ENCODE results near the gene DKKL1.

DNA sequence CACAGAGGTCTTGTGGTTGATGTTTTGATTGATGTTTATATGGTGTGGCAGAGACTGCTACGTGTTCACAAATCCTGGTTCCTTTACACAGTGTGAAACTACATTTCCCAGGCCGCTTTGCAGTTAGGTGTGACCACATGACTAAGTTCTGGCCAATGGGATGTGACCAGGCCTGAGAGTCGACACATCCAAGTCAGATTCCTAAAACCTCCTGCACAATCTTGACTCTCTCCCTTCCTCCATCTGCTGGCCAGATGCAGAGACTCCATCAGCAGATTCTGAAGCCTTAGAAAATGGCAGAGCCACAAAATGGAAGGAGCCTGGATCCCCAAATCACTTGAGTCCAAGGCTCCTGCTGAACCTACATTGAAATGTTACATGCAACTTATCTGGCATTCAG is 15.8 kb upstream of the DKKL1 start:
- TF ChIP-seq, protein P1, sequence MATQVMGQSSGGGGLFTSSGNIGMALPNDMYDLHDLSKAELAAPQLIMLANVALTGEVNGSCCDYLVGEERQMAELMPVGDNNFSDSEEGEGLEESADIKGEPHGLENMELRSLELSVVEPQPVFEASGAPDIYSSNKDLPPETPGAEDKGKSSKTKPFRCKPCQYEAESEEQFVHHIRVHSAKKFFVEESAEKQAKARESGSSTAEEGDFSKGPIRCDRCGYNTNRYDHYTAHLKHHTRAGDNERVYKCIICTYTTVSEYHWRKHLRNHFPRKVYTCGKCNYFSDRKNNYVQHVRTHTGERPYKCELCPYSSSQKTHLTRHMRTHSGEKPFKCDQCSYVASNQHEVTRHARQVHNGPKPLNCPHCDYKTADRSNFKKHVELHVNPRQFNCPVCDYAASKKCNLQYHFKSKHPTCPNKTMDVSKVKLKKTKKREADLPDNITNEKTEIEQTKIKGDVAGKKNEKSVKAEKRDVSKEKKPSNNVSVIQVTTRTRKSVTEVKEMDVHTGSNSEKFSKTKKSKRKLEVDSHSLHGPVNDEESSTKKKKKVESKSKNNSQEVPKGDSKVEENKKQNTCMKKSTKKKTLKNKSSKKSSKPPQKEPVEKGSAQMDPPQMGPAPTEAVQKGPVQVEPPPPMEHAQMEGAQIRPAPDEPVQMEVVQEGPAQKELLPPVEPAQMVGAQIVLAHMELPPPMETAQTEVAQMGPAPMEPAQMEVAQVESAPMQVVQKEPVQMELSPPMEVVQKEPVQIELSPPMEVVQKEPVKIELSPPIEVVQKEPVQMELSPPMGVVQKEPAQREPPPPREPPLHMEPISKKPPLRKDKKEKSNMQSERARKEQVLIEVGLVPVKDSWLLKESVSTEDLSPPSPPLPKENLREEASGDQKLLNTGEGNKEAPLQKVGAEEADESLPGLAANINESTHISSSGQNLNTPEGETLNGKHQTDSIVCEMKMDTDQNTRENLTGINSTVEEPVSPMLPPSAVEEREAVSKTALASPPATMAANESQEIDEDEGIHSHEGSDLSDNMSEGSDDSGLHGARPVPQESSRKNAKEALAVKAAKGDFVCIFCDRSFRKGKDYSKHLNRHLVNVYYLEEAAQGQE (IDR thresholded peaks at IDR 0.05; ENCODE audit: low read depth), result no peak
- peak in 2 of 3 experiments; percentile 40 to 43; a peak in 3 of 6 replicates for TF ChIP-seq CTCF (IDR thresholded peaks at IDR 0.05 in 2 of 3, conservative IDR thresholded peaks at IDR 0.05 in 1 of 3; ENCODE audit: borderline replicate concordance in 1 of 3, insufficient read depth in 1 of 3, low read depth in 2 of 3, low read length in 2 of 3)
- no peak for TF ChIP-seq EZH2 (IDR thresholded peaks at IDR 0.05)
- no peak for TF ChIP-seq POLR2AphosphoS5 (IDR thresholded peaks at IDR 0.05; ENCODE audit: low read depth, low read length)
- TF ChIP-seq, protein P2, sequence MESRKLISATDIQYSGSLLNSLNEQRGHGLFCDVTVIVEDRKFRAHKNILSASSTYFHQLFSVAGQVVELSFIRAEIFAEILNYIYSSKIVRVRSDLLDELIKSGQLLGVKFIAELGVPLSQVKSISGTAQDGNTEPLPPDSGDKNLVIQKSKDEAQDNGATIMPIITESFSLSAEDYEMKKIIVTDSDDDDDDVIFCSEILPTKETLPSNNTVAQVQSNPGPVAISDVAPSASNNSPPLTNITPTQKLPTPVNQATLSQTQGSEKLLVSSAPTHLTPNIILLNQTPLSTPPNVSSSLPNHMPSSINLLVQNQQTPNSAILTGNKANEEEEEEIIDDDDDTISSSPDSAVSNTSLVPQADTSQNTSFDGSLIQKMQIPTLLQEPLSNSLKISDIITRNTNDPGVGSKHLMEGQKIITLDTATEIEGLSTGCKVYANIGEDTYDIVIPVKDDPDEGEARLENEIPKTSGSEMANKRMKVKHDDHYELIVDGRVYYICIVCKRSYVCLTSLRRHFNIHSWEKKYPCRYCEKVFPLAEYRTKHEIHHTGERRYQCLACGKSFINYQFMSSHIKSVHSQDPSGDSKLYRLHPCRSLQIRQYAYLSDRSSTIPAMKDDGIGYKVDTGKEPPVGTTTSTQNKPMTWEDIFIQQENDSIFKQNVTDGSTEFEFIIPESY (IDR thresholded peaks at IDR 0.05; ENCODE audit: extremely low read depth, insufficient replicate concordance, low read length), result no peak
- no peak for TF ChIP-seq CEBPB (IDR thresholded peaks at IDR 0.05; ENCODE audit: low read depth)
- TF ChIP-seq RAD21 (IDR thresholded peaks at IDR 0.05; ENCODE audit: low read depth), result no peak; the same call in 1 of the 2 replicates
- TF ChIP-seq POLR2A (IDR thresholded peaks at IDR 0.05; ENCODE audit: borderline replicate concordance, extremely low read depth, insufficient read depth, insufficient read length), result no peak
- TF ChIP-seq ELF1 (IDR thresholded peaks at IDR 0.05; ENCODE audit: borderline replicate concordance, low read depth), result no peak
- TF ChIP-seq EGR1 (IDR thresholded peaks at IDR 0.05; ENCODE audit: low read depth), result no peak
